Thoracic aorta (tissue), 2 donors: Measurements from ENCODE around the gene RABL6. TPM values are rescaled to one million over a fixed set of nuclear protein-coding genes. Genes with fewer than 3 reads are reported as not detected.
"Not testable (repeated sequence)": the region's sequence is repeated elsewhere in the genome, so short reads cannot be mapped to it uniquely, and the experiment has no call there.

ENCODE experiments used
- ATAC-seq: fragments of 150-250 bp; one replicate; pipeline ENCODE4 v1.8.0; 2017; ENCODE audit warnings: low read depth; ENCODE audit not compliant: insufficient number of reproducible peaks, low FRiP score
- DNase-seq: peaks from one replicate; pipeline ENCODE4 v3.0.0-alpha.2; 2020; ENCODE audit warnings: low spot score
- H3K27ac ChIP-seq, 2 donors: fragments of 200-600 bp; sonication (generic); 1 replicate in 1 of 2; 2 replicates in 1 of 2; pipeline ENCODE4 v1.5.1; 2016; ENCODE audit warnings: mild to moderate bottlenecking in 2 of 2, moderate library complexity in 2 of 2
- H3K27me3 ChIP-seq: fragments of 200-600 bp; sonication (generic); replicated peaks from 2 replicates; pipeline ENCODE4 v1.6.0; 2016; ENCODE audit warnings: mild to moderate bottlenecking; ENCODE audit not compliant: insufficient read depth
- H3K36me3 ChIP-seq: fragments of 200-600 bp; sonication (generic); one replicate; pipeline ENCODE4 v1.5.1; 2016
- H3K4me1 ChIP-seq, 2 donors: fragments of 200-600 bp; sonication (generic); 1 replicate in 1 of 2; 2 replicates in 1 of 2; pipeline versions ENCODE4 v1.5.1 to v1.6.0; 2016; ENCODE audit warnings: low read depth in 2 of 2, mild to moderate bottlenecking in 1 of 2; ENCODE audit not compliant: control insufficient read depth in 1 of 2
- H3K4me3 ChIP-seq: fragments of 200-600 bp; sonication (generic); 2 replicates; pipeline ENCODE4 v1.5.1; 2016; ENCODE audit warnings: mild to moderate bottlenecking
- H3K9me3 ChIP-seq: fragments of 200-600 bp; sonication (generic); 2 replicates; pipeline ENCODE4 v1.5.1; 2016
- CTCF ChIP-seq: fragments of 200-600 bp; sonication (generic); IDR thresholded peaks from one replicate; pipeline ENCODE4 v1.5.1; 2019; ENCODE audit warnings: antibody characterized with exemption
- total RNA-seq, 2 donors: library from RNA; depleted of rRNA; stranded (reverse); fragments of >200 nt; gene quantifications; one replicate each; pipeline versions ENCODE4 v1.1.0 to v1.2.3, GENCODE V29; 2016

RABL6 gene
- total RNA-seq, 2 donors from 2014 or later: 61.7 to 86.2 TPM

- no peak overlapping the region for H3K27ac ChIP-seq
- H3K4me1 ChIP-seq: peaks cover 11 to 31% of the 10 kb centered on the region in 2 donors
- no peak for DNase-seq
- ATAC-seq: no peak
- no peak for TF ChIP-seq CTCF
- H3K36me3 ChIP-seq: peaks cover 8% of the 10 kb centered on the region
- H3K4me3 ChIP-seq: no peak overlapping the region
- H3K27me3 ChIP-seq: peaks cover 5% of the 10 kb centered on the region
- no peaks in the 10 kb centered on the region for H3K9me3 ChIP-seq
Observed at GRCh38 chr9:136839229-136840139, 31.7 kb downstream of the RABL6 start.

GRCh38 chr9:136840140-136840876 lies 32.6 kb downstream of the RABL6 start:
- no peaks in the 10 kb centered on the region for H3K9me3 ChIP-seq
- DNase-seq (no peak), ATAC-seq (no peak)
- H3K4me1 ChIP-seq: peaks cover 11 to 31% of the 10 kb centered on the region in 2 donors
- H3K36me3 ChIP-seq: peaks cover 8% of the 10 kb centered on the region
- no peak overlapping the region for H3K27ac ChIP-seq
- TF ChIP-seq CTCF: no peak
- peaks cover 5% of the 10 kb centered on the region for H3K27me3 ChIP-seq
- no peak overlapping the region for H3K4me3 ChIP-seq

- H3K27me3 ChIP-seq: peaks cover 5% of the 10 kb centered on the region
- no peak overlapping the region for H3K27ac ChIP-seq
- peaks cover 11 to 31% of the 10 kb centered on the region in 2 donors for H3K4me1 ChIP-seq
- DNase-seq: no peak
- no peak overlapping the region for H3K4me3 ChIP-seq
- peaks cover 8% of the 10 kb centered on the region for H3K36me3 ChIP-seq
- no peak for TF ChIP-seq CTCF
- no peaks in the 10 kb centered on the region for H3K9me3 ChIP-seq
- ATAC-seq: no peak
Observed at GRCh38 chr9:136840877-136841645, 33.3 kb downstream of the RABL6 start.

GRCh38 chr9:136841646-136842379 lies 34.1 kb downstream of the RABL6 start:
- H3K27ac ChIP-seq, H3K36me3 ChIP-seq, H3K9me3 ChIP-seq, DNase-seq, H3K27me3 ChIP-seq, ATAC-seq: not testable (repeated sequence)
- peak overlapping the region; percentile 73 for H3K4me3 ChIP-seq
- peaks cover 11 to 36% of the 10 kb centered on the region in 2 donors for H3K4me1 ChIP-seq

- not testable (repeated sequence) for H3K27me3 ChIP-seq, DNase-seq, H3K9me3 ChIP-seq, H3K27ac ChIP-seq, H3K36me3 ChIP-seq, ATAC-seq
- peak within 1 kb of the TSS; percentile 73 for H3K4me3 ChIP-seq
- H3K4me1 ChIP-seq: peaks cover 11 to 43% of the 10 kb centered on the region in 2 donors
- peak; percentile 94 for TF ChIP-seq CTCF
Observed at GRCh38 chr9:136842380-136842948, 34.7 kb downstream of the RABL6 start, which contains the start of gene AJM1. AJM1 (plus strand) TSS chr9:136842478; CDS start chr9:136844415, 1,937 bp downstream.

- H3K4me3 ChIP-seq: peak overlapping the region; percentile 39
- H3K4me1 ChIP-seq: peaks cover 11 to 50% of the 10 kb centered on the region in 2 donors
- H3K36me3 ChIP-seq, H3K27ac ChIP-seq, H3K9me3 ChIP-seq, H3K27me3 ChIP-seq, ATAC-seq, DNase-seq: not testable (repeated sequence)
Observed at GRCh38 chr9:136843159-136843800, 35.5 kb downstream of the RABL6 start.
